ENCODE results near the gene BSND. TPM values are rescaled to one million over a fixed set of nuclear protein-coding genes. Genes with fewer than 3 reads are reported as not detected.
"Not testable (repeated sequence)": the region's sequence is repeated elsewhere in the genome, so short reads cannot be mapped to it uniquely, and the experiment has no call there.

Gene BSND
- total RNA-seq, 3 donors from 2014 or later = not detected

DNA sequence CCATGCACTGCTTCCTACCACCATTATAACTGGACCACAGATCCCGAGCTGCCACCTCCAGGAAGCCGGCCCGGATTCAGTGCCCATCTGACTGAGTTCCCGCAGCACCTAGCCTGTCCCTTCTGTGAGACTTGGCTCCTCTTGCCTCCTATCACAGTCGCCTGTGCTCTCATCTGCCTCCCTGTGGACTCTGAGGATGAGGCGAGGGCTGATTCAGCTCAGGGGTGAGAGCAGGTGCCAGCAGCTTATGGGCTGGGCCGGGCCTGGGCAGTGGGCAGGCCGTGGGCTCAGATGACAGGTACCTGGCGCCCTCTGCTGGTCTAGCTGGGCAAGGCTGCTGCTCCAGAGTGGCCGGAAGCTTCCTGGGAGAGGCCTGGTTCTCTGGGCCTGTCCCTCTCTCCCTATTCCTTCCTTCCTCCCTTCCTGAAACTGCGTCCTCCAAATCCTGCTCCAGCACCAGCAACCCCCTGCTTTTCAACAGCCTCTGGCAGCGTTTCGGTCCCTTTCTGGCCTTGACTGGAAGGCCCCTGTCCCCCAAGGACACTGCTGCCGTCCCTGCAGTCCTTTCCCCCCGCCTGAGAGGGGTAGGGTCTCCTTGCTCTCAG, 23.3 kb downstream of the BSND start:
- ATAC-seq (peak; percentile 100), DNase-seq (peak; percentile 86 to 93 (median 92))
- TF ChIP-seq, protein P1, sequence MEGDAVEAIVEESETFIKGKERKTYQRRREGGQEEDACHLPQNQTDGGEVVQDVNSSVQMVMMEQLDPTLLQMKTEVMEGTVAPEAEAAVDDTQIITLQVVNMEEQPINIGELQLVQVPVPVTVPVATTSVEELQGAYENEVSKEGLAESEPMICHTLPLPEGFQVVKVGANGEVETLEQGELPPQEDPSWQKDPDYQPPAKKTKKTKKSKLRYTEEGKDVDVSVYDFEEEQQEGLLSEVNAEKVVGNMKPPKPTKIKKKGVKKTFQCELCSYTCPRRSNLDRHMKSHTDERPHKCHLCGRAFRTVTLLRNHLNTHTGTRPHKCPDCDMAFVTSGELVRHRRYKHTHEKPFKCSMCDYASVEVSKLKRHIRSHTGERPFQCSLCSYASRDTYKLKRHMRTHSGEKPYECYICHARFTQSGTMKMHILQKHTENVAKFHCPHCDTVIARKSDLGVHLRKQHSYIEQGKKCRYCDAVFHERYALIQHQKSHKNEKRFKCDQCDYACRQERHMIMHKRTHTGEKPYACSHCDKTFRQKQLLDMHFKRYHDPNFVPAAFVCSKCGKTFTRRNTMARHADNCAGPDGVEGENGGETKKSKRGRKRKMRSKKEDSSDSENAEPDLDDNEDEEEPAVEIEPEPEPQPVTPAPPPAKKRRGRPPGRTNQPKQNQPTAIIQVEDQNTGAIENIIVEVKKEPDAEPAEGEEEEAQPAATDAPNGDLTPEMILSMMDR (IDR thresholded peaks at IDR 0.05) = peak; percentile 76
- Histone ChIP-seq H3K9me3 (no peaks in the 10 kb centered on the region), H3K4me1 (ENCODE audit: low read depth) (no peaks in the 10 kb centered on the region), H3K4me3 (no peak overlapping the region), H3K36me3 (ENCODE audit: low read depth) (no peaks in the 10 kb centered on the region)
- intact Hi-C loops (cut with DNase I, micrococcal nuclease) = no loop called here

GRCh38 chr1:55024163-55024562, 25.4 kb downstream of the BSND start:
- DNase-seq; ATAC-seq; H3K4me3 ChIP-seq; H3K9me3 ChIP-seq; H3K4me1 ChIP-seq (ENCODE audit: low read depth); intact Hi-C loops (cut with DNase I, micrococcal nuclease); H3K36me3 ChIP-seq (ENCODE audit: low read depth): not testable (repeated sequence)

DNA sequence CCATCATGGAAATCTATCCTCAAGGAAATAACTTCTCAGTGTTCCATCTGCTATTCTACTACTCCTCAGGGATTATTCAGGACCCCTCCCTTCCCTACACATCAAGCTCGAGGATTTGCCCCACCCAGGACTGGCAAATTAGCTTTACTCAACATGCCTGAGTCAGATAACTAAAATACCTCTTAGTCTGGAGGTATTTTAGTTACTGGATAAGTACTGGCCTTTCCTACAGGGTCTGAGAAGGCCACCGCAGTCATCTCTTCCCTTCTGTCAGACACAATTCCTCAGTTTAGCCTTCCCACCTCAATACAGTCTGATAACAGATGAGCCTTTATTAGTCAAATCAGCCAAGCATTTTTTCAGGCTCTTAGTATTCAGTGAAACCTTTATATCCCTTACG, 27.9 kb downstream of the BSND start:
- ATAC-seq; H3K4me1 ChIP-seq (ENCODE audit: low read depth); H3K9me3 ChIP-seq; H3K36me3 ChIP-seq (ENCODE audit: low read depth); intact Hi-C loops (cut with DNase I, micrococcal nuclease); H3K4me3 ChIP-seq; DNase-seq: not testable (repeated sequence)

- intact Hi-C loops (cut with DNase I, micrococcal nuclease); ATAC-seq; H3K4me3 ChIP-seq; DNase-seq; H3K4me1 ChIP-seq (ENCODE audit: low read depth); H3K9me3 ChIP-seq; H3K36me3 ChIP-seq (ENCODE audit: low read depth): not testable (repeated sequence)
These were observed 32.4 kb downstream of the BSND start for GRCh38 chr1:55031098-55031497.

- Histone ChIP-seq H3K36me3 (ENCODE audit: low read depth) (no peaks in the 10 kb centered on the region), H3K4me3 (no peak overlapping the region), H3K9me3 (no peaks in the 10 kb centered on the region), H3K4me1 (ENCODE audit: low read depth) (no peaks in the 10 kb centered on the region)
- TF ChIP-seq, protein P1 (IDR thresholded peaks at IDR 0.05) = no peak
- intact Hi-C loops (cut with DNase I, micrococcal nuclease) = no loop called here
- ATAC-seq (no peak), DNase-seq (no peak)
These were observed 34.5 kb downstream of the BSND start for GRCh38 chr1:55033265-55033614.

DNA sequence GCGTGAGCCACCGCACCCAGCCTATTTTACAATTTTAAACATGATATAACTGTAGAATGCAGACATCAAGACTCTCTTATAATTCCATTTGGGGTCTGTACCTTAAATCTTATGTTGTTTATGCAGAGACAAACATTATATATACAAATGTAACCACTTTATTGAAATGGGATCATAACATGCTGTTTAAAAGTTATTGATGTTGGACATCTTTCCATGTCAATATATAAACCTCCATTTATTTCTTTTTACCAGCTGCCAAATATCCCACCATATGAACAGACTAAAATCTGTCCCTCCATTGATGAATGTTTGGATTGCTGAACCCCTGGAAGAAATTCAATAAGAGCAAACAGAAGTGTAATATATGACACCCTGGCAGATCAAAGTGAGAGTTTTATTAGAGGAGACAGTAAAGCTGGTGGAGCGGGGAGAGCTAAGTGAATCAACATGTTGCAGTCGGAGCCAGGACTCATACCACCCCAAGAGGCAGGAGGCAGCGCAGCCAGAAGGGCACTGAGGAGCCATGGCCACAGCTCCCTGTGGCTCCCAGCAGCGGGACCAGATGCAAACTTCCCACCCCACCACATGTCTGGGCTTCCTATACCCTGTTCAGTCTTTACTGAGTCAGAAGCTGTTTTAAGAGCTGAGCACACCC, 35.9 kb downstream of the BSND start:
- no peaks in the 10 kb centered on the region for H3K9me3 ChIP-seq
- intact Hi-C loops (cut with DNase I, micrococcal nuclease) = no loop called here
- ATAC-seq (no peak), DNase-seq (no peak)
- H3K4me3 ChIP-seq = no peak overlapping the region
- H3K36me3 ChIP-seq (ENCODE audit: low read depth) = no peaks in the 10 kb centered on the region
- TF ChIP-seq, protein P1 (IDR thresholded peaks at IDR 0.05) = no peak
- H3K4me1 ChIP-seq (ENCODE audit: low read depth) = peaks cover 9% of the 10 kb centered on the region

- H3K9me3 ChIP-seq = no peaks in the 10 kb centered on the region
- H3K36me3 ChIP-seq (ENCODE audit: low read depth) = no peaks in the 10 kb centered on the region
- DNase-seq = peak in 1 of 3 donors; percentile 7
- no peak overlapping the region for H3K4me3 ChIP-seq
- peaks cover 15% of the 10 kb centered on the region for H3K4me1 ChIP-seq (ENCODE audit: low read depth)
- TF ChIP-seq, protein P1 (IDR thresholded peaks at IDR 0.05) = no peak
- ATAC-seq = peak; percentile 35
- intact Hi-C loops (cut with DNase I, micrococcal nuclease) = no loop called here
These were observed 37.2 kb downstream of the BSND start for GRCh38 chr1:55035904-55036303.
